Cardiac fibroblast (primary cell): ENCODE measurements around the gene SLC10A6.

ENCODE experiments used
- DNase-seq, 2 donors: peaks; one replicate each; pipeline versions ENCODE4 v3.0.0 to v3.0.0-alpha.2; 2010; ENCODE audit warnings: low read depth in 2 of 2
- H3K4me3 ChIP-seq, 2 donors: replicated peaks in 1 of 2; 1 replicate in 1 of 2; 2 replicates in 1 of 2; pipeline ENCODE4 v1.5.1; 2011; ENCODE audit warnings: low read depth in 2 of 2, low read length in 2 of 2, mild to moderate bottlenecking in 2 of 2, moderate library complexity in 1 of 2
- TF ChIP-seq, protein P1 (sequence below): IDR thresholded peaks from one replicate; pipeline ENCODE4 v1.5.1; 2011; ENCODE audit warnings: low read depth, mild to moderate bottlenecking, low read length, inconsistent platforms

Gene SLC10A6

DNA sequence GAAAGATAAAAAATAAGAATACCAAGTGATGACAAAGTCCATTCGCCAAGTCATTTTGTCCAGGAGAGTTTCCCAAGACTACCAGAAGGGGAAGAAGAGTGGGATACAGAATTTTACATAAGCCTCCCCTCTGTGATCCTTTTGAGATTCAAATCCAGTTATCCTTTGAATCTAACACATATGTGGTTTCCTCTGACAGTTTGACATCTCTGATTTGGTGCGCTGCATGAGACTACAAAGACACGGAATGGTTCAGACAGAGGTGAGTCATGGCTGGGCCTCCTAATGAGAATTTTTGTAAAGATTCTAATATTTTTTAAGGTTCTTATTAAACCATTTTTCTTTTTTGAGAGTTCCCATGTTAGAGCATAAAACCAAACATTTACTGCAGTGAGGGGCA, 38.3 kb downstream of the SLC10A6 start:
- DNase-seq = no peak
- no peak overlapping the region for H3K4me3 ChIP-seq
- TF ChIP-seq, protein P1, sequence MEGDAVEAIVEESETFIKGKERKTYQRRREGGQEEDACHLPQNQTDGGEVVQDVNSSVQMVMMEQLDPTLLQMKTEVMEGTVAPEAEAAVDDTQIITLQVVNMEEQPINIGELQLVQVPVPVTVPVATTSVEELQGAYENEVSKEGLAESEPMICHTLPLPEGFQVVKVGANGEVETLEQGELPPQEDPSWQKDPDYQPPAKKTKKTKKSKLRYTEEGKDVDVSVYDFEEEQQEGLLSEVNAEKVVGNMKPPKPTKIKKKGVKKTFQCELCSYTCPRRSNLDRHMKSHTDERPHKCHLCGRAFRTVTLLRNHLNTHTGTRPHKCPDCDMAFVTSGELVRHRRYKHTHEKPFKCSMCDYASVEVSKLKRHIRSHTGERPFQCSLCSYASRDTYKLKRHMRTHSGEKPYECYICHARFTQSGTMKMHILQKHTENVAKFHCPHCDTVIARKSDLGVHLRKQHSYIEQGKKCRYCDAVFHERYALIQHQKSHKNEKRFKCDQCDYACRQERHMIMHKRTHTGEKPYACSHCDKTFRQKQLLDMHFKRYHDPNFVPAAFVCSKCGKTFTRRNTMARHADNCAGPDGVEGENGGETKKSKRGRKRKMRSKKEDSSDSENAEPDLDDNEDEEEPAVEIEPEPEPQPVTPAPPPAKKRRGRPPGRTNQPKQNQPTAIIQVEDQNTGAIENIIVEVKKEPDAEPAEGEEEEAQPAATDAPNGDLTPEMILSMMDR = no peak

DNA sequence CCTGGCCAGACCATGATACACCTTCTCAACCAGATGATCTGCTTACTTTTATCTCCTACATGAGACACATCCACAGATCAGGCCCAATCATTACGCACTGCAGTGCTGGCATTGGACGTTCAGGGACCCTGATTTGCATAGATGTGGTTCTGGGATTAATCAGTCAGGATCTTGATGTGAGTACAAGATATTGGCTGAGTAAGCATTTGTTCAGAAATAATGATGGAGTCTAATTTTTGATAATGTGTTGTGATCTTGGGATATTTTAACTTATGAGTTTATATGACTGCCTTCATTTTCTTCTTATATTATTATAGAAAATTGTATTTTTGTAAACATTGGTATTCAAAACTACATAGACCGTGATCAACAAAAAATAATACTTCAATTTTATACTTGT, 39.4 kb downstream of the SLC10A6 start:
- no peak for DNase-seq
- H3K4me3 ChIP-seq = no peak overlapping the region
- TF ChIP-seq, protein P1 = no peak

DNA sequence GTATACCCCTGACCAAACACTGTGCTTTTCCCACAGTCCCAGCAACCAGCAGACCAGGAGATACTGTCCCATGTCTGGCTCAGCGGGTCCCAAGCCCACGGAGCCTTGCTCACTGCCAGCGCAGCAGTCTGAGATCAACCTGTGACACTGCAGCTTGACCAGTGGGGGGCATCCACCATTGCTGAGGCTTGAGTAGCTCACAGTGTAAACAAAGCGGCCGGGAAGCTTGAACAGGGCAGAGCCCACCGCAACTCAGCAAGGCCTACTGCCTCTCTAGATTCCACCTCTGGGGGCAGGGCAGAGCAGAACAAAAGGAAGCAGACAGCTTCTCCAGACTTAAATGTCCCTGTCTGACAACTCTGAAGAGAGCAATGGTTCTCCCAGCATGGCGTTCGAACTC, 58.1 kb downstream of the SLC10A6 start:
- no peak overlapping the region for H3K4me3 ChIP-seq
- no peak for DNase-seq
- TF ChIP-seq, protein P1 = no peak

DNA sequence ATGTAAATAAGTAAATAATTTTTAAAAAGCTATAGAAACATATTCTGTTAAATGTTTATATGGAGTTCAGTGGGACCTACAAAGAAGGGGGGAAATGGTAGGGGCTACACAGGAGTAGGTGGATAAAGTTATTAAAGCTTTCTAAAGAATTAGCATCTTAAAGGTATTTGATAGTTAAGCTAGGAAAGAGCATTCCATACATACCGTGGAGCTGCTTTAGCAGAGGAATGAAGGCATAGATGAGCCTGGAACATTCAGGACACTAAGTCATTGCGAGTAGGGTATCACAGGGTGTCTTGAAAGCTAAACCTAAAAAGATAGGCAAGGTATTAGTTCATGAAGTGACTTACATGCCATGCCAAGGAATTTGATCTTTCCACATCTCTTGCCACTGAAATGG, 60.4 kb downstream of the SLC10A6 start:
- DNase-seq = no peak
- TF ChIP-seq, protein P1 = no peak
- no peak overlapping the region for H3K4me3 ChIP-seq

DNA sequence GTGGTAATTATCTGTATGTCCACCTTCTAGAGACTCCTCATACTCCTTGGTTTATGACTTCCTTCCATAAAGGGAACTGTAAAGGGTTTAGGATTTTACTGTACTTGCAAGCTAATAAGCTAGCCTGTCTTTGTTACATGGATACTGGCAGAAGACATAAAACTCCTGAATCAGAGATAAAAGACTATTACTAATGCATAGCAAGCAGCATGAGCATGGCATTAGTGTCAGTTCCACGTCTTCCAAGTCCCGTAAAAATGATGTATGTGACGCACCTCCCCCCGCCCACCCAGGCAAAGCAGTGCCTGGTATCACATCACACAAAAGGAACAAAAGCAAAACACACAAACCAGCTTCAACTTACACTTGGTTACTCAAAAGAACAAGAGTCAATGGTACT, 71.0 kb downstream of the SLC10A6 start:
- TF ChIP-seq, protein P1 = no peak
- H3K4me3 ChIP-seq = no peak overlapping the region
- DNase-seq = no peak

DNA sequence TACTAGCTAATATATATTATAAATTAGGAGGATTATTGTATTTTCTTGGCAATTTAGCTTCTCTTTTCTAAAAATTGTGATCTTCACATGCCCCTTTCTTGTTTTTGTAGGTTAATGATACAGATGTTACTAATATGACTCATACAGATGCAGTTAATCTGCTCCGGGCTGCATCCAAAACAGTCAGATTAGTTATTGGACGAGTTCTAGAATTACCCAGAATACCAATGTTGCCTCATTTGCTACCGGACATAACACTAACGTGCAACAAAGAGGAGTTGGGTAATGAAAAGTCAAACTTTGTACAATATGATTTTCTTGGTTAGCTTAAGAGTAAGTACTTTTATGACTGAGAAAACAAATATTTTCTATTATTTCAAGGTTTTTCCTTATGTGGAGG, 74.1 kb downstream of the SLC10A6 start:
- TF ChIP-seq, protein P1 = no peak
- H3K4me3 ChIP-seq = no peak overlapping the region
- DNase-seq = no peak
